Prostate gland (tissue), 2 donors: Measurements from ENCODE around the gene ZC3H12D. TPM values are rescaled to one million over a fixed set of nuclear protein-coding genes. Genes with fewer than 3 reads are reported as not detected.
A peak's percentile ranks its signal among the peaks of the same experiment; 100 is the strongest.

ENCODE experiments used
- DNase-seq: peaks from one replicate; pipeline ENCODE4 v3.0.0-alpha.2; 2019; ENCODE audit warnings: low spot score
- H3K27ac ChIP-seq, 2 donors: fragments of 200-600 bp; sonication (generic); 2 replicates each; pipeline ENCODE4 v1.5.1; 2017 to 2019
- H3K27me3 ChIP-seq: fragments of 200-600 bp; sonication (generic); replicated peaks from 2 replicates; pipeline ENCODE4 v1.5.1; 2019; ENCODE audit not compliant: insufficient read depth
- H3K36me3 ChIP-seq, 2 donors: fragments of 200-600 bp; sonication (generic); 1 replicate in 1 of 2; 2 replicates in 1 of 2; pipeline versions ENCODE4 v1.5.1 to v1.8.1; 2017 to 2019
- H3K4me1 ChIP-seq: fragments of 200-600 bp; sonication (generic); replicated peaks from 2 replicates; pipeline ENCODE4 v1.5.1; 2019
- H3K4me3 ChIP-seq, 2 donors: fragments of 200-600 bp; sonication (generic); 2 replicates each; pipeline ENCODE4 v1.5.1; 2017 to 2019
- H3K9me3 ChIP-seq: fragments of 200-600 bp; sonication (generic); 2 replicates; pipeline ENCODE4 v1.5.1; 2017
- POLR2A ChIP-seq: fragments of 450-650 bp; IDR thresholded peaks from one replicate; pipeline ENCODE4 v1.6.1; 2016; ENCODE audit warnings: antibody characterized with exemption, mild to moderate bottlenecking
- POLR2AphosphoS5 ChIP-seq: sonication (generic); formaldehyde crosslinking; IDR thresholded peaks from one replicate; pipeline ENCODE4 v1.6.1; 2017; ENCODE audit warnings: antibody characterized with exemption
- WGBS: methylation state at CpG from one replicate; pipeline ENCODE4 v1.1.5; 2018; 5-methylcytosine and 5-hydroxymethylcytosine counted together
- intact Hi-C: fragments of 100-400 bp; cut with DNase I; formaldehyde crosslinking; loops from one replicate; pipeline ENCODE4 v1.14.2; 2022
- total RNA-seq, 2 donors: library from RNA; depleted of rRNA; stranded (reverse); fragments of >200 nt; gene quantifications; one replicate each; pipeline ENCODE4 v1.1.0, GENCODE V29; 2016
- TF ChIP-seq, protein P1 (sequence below), 4 experiments: fragments of 200-600 bp in 2 of 4; fragments of 450-650 bp in 2 of 4; sonication (generic) in 2 of 4; IDR thresholded peaks; 1 replicate in 3 of 4; 2 replicates in 1 of 4; pipeline ENCODE4 v1.5.1; 2016 to 2019; ENCODE audit warnings: antibody characterized with exemption in 4 of 4, mild to moderate bottlenecking in 2 of 4, moderate library complexity in 2 of 4

The ZC3H12D gene
- total RNA-seq, 2 donors from 2014 or later: 1.5 to 3.5 TPM

GRCh38 chr6:149451376-149452036 lies 33.3 kb downstream of the ZC3H12D start:
- peak overlapping the region in 1 of 2 donors; percentile 27 for H3K27ac ChIP-seq
- no peaks in the 10 kb centered on the region for H3K9me3 ChIP-seq
- H3K27me3 ChIP-seq: no peaks in the 10 kb centered on the region
- peak overlapping the region; percentile 38 to 42 for H3K4me3 ChIP-seq
- WGBS: 54% methylated on average over 32 of the region's 47 CpGs
- TF ChIP-seq, protein P1, sequence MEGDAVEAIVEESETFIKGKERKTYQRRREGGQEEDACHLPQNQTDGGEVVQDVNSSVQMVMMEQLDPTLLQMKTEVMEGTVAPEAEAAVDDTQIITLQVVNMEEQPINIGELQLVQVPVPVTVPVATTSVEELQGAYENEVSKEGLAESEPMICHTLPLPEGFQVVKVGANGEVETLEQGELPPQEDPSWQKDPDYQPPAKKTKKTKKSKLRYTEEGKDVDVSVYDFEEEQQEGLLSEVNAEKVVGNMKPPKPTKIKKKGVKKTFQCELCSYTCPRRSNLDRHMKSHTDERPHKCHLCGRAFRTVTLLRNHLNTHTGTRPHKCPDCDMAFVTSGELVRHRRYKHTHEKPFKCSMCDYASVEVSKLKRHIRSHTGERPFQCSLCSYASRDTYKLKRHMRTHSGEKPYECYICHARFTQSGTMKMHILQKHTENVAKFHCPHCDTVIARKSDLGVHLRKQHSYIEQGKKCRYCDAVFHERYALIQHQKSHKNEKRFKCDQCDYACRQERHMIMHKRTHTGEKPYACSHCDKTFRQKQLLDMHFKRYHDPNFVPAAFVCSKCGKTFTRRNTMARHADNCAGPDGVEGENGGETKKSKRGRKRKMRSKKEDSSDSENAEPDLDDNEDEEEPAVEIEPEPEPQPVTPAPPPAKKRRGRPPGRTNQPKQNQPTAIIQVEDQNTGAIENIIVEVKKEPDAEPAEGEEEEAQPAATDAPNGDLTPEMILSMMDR (IDR thresholded peaks at IDR 0.05): no peak
- TF ChIP-seq POLR2A: no peak
- no peak for TF ChIP-seq POLR2AphosphoS5
- DNase-seq: no peak
- intact Hi-C loops: loop anchor here (5.0 to 10.0 kb wide), 2 partner anchors 53 to 419 kb away; no protein-coding TSS in a partner anchor
- H3K4me1 ChIP-seq: peaks cover 8% of the 10 kb centered on the region
- no peaks in the 10 kb centered on the region for H3K36me3 ChIP-seq

DNA sequence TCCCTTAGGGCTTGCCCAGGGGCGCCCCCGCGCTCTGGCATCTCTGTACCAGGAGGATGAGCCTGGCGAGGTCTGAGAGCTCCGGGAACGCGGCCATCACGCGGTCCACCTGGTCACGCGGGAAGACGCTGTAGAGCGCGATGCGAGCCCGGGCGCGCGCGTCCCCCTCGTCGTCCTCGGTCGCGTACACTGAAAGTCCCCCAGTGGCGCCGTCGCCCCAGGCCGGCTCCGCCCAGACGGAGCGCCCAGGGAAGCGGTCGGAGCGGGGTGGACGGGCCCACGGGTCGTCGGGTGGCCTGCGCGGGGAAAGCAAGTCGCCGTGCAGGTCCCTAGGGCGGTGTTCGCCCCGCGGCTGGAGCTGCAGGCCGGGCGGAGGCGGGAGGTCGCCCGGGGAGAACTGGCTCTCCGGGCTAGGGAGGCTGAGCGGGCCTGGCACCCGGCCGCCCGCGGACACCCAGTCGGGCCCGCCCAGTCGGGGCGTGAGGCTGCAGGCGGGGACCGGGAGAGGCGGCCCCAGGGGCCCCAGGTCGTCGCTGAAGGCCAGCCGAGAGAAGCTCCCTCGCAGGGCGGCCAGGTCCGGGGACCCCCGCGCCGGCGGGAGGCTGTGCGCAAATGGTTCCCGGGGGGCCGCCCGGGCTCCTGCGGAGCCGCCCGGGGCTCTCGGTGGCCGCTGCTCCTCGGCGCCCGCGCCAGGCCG lies 34.0 kb downstream of the ZC3H12D start:
- DNase-seq: no peak
- intact Hi-C loops: loop anchor here (5.0 to 10.0 kb wide), 2 partner anchors 54 to 419 kb away; no protein-coding TSS in a partner anchor
- peak overlapping the region; percentile 38 to 42 for H3K4me3 ChIP-seq
- H3K9me3 ChIP-seq: no peaks in the 10 kb centered on the region
- TF ChIP-seq, protein P1 (IDR thresholded peaks at IDR 0.05): no peak
- TF ChIP-seq POLR2AphosphoS5 (no peak), POLR2A (no peak)
- no peaks in the 10 kb centered on the region for H3K27me3 ChIP-seq
- peak overlapping the region in 1 of 2 donors; percentile 27 for H3K27ac ChIP-seq
- peaks cover 8% of the 10 kb centered on the region for H3K4me1 ChIP-seq
- WGBS: 7% methylated on average over 72 of the region's 89 CpGs
- no peaks in the 10 kb centered on the region for H3K36me3 ChIP-seq

DNA sequence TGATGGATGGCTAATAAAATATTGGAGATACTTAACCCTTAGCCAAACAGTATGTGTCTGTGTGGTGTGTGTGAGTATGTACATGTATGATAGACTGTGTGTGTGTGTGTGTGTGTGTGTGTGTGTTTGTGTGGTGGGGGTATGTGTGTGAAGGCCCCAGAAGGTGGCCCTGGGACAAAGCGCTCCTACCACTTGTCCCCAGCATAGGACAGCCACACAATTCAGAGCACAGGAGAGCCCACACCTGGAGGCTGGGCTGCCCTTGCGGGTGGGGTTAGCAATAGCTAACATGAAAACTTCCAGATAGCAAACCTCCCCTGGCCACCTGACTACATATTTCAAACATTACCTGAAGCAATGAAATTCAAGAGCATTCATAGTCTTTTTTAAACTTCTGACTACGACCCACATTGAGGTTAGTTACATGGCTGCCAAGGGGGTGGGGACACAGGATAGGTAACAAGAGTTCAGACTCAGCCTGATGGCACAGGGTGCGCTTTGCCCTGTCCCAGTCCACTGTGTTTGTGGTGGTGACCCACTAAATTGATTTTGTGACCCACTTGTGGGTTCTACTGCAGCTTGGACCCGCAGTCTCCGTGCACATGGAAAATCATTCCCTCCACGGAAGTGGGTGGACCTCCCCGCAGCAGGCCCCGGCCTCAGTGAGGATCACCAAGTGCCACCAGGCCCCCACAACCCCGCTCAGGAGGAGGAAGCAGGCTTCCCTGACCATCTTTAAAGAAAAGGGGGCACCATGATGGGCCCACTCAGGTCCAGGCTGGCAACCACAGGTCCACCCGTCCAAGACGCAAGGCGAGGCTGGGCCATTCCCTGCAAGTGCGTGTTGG lies 34.8 kb downstream of the ZC3H12D start:
- H3K4me3 ChIP-seq: peak overlapping the region; percentile 38 to 42
- intact Hi-C loops: loop anchor here (5.0 to 10.0 kb wide), 2 partner anchors 55 to 418 kb away; no protein-coding TSS in a partner anchor
- peaks cover 8% of the 10 kb centered on the region for H3K4me1 ChIP-seq
- no peaks in the 10 kb centered on the region for H3K27me3 ChIP-seq
- H3K36me3 ChIP-seq: no peaks in the 10 kb centered on the region
- H3K27ac ChIP-seq: no peak overlapping the region
- TF ChIP-seq POLR2A (no peak), POLR2AphosphoS5 (no peak)
- TF ChIP-seq, protein P1 (IDR thresholded peaks at IDR 0.05): no peak
- DNase-seq: no peak
- no peaks in the 10 kb centered on the region for H3K9me3 ChIP-seq
- 79% methylated on average over 11 of the region's 14 CpGs for WGBS

DNA sequence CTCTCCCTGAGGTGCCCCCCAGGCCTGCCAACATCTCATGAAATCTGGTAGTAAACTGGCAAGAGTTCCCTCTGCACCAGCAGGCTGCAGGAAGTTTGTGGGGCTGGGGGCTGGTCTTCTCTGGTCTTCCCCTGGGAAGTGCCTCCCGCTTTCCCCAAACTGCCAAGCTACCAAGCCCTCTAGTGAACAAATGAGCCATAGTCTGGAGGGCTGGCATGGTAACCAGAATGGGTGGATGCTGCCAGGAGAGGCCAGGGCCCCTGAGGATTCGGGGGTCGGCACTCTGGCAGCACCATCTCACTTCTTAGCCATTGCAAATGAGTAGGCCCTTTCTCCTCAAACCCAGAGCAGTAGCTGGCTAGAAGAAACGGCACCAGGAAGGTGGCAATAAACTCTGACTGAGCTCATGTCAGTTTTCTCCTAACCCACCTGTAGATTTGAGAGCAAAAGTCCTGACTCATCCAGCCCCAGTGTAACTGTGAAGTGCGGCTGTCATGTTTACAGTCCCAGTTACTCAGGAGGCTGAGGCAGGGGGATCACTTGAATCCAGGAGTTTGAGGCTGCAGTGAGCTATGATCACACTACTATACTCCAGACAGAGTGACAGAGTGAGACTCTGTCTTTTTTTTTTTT lies 35.9 kb downstream of the ZC3H12D start:
- peaks cover 3% of the 10 kb centered on the region for H3K4me1 ChIP-seq
- WGBS: 72% methylated on average over 5 of the region's 5 CpGs
- no peaks in the 10 kb centered on the region for H3K27me3 ChIP-seq
- H3K4me3 ChIP-seq: no peak overlapping the region
- DNase-seq: no peak
- H3K9me3 ChIP-seq: no peaks in the 10 kb centered on the region
- H3K36me3 ChIP-seq: no peaks in the 10 kb centered on the region
- no peak overlapping the region for H3K27ac ChIP-seq
- no peak for TF ChIP-seq POLR2AphosphoS5
- no peak for TF ChIP-seq POLR2A
- TF ChIP-seq, protein P1 (IDR thresholded peaks at IDR 0.05): no peak
- intact Hi-C loops: no loop called here
